Activated CD8-positive, alpha-beta memory T cell treated with anti-CD3 and anti-CD28 coated beads, Interleukin-2, amount 10 ng/mL, durations not matched to agents 7 days and 5 days (primary cell): ENCODE measurements around the gene RNU6-7. TPM values are rescaled to one million over a fixed set of nuclear protein-coding genes. Genes with fewer than 3 reads are reported as not detected.

Experiments used
- ATAC-seq: fragments of 150-1000 bp; cut with Tn5 transposase; one replicate; pipeline ENCODE4 v1.10.0; 2021; ENCODE audit warnings: moderate library complexity
- CTCF ChIA-PET: fragments of 350-600 bp; sonication (Branson Sonifier 250); formaldehyde crosslinking; loops from one replicate; lab custom pipeline; 2021; ENCODE audit warnings: antibody characterized with exemption; lab: Charles Lee
- DNase-seq: peaks from one replicate; pipeline ENCODE4 v3.0.0-alpha.2; 2020
- H3K27ac Mint-ChIP-seq: one replicate; pipeline ENCODE4 v1.8.0; 2021; ENCODE audit warnings: mild to moderate bottlenecking, mixed read lengths
- H3K27me3 Mint-ChIP-seq: one replicate; pipeline ENCODE4 v1.8.0; 2021; ENCODE audit warnings: mixed read lengths
- H3K36me3 Mint-ChIP-seq: one replicate; pipeline ENCODE4 v1.8.0; 2021; ENCODE audit warnings: mild to moderate bottlenecking, mixed read lengths
- H3K4me1 Mint-ChIP-seq: one replicate; pipeline ENCODE4 v1.8.0; 2021; ENCODE audit warnings: mixed read lengths
- H3K4me3 Mint-ChIP-seq: one replicate; pipeline ENCODE4 v1.8.0; 2021; ENCODE audit warnings: mild to moderate bottlenecking, moderate library complexity, mixed read lengths
- H3K9me3 Mint-ChIP-seq: one replicate; pipeline ENCODE4 v1.8.0; 2022; ENCODE audit warnings: low read depth, mixed read lengths
- total RNA-seq, 2 experiments: library from RNA; stranded (reverse); gene quantifications; one replicate each; pipeline ENCODE4 v1.2.3, GENCODE V29; 2021

The RNU6-7 gene
- total RNA-seq, 2 experiments from 2014 or later = not detected

- CTCF ChIA-PET = interaction anchor here (0.6 to 6.7 kb wide), 11 partner anchors 23 to 734 kb away, joined by 3 to 129 read pairs (median 4); partner anchors contain the start of genes ARHGAP5 and RNU6-8
- H3K27ac Mint-ChIP-seq = no peak overlapping the region
- no peak for DNase-seq
- ATAC-seq = no peak
- H3K4me1 Mint-ChIP-seq = no peaks in the 10 kb centered on the region
- no peaks in the 10 kb centered on the region for H3K36me3 Mint-ChIP-seq
- no peaks in the 10 kb centered on the region for H3K27me3 Mint-ChIP-seq
- no peaks in the 10 kb centered on the region for H3K9me3 Mint-ChIP-seq
- H3K4me3 Mint-ChIP-seq = no peak overlapping the region
Measured at GRCh38 chr14:32250681-32251080, 48.8 kb downstream of the RNU6-7 start.

DNA sequence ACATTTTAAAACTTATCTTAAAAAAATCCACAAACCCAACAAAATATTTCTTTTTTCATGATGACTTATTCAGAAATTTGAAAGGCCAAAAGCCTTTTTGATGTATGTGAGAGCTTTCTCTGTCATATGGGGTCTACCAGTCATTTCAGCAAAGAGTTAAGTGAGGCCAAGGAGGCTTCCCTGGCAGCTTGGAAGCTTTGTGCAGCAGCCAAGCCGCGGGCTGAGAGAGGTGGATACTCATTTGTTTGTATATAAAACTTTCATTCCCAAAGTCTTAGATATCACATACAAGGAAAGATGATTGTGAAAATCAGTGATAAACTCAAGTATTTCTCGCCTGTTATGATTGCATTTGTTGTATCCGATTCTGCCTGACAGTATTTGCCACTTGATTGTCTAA lies 49.7 kb downstream of the RNU6-7 start:
- Mint-ChIP-seq H3K27ac (no peak overlapping the region), H3K4me1 (no peaks in the 10 kb centered on the region), H3K36me3 (no peaks in the 10 kb centered on the region), H3K9me3 (no peaks in the 10 kb centered on the region), H3K4me3 (no peak overlapping the region), H3K27me3 (no peaks in the 10 kb centered on the region)
- CTCF ChIA-PET = interaction anchor here (0.7 to 6.7 kb wide), 11 partner anchors 12 to 735 kb away, joined by 3 to 129 read pairs (median 4); partner anchors contain the start of gene ARHGAP5
- ATAC-seq (no peak), DNase-seq (no peak)

Other genes with a start within 250 kb of the RNU6-7 start
- gene ARHGAP5, start 124.7 kb upstream of the RNU6-7 start, total RNA-seq = 10 to 100 TPM; 25.8 to 29.4 TPM
- gene RNU6-8, start 1.2 kb downstream of the RNU6-7 start, total RNA-seq = not detected
- under 1 TPM; 0.82 to 0.85 TPM for gene AKAP6, start 127.3 kb downstream of the RNU6-7 start, total RNA-seq